Measurements from ENCODE around the gene SAXO2. TPM values are rescaled to one million over a fixed set of nuclear protein-coding genes. Genes with fewer than 3 reads are reported as not detected.
"Not testable (repeated sequence)": the region's sequence is repeated elsewhere in the genome, so short reads cannot be mapped to it uniquely, and the experiment has no call there.

Gene SAXO2
- polyA plus RNA-seq, 3 donors: not detected

GRCh38 chr15:82331576-82332304, 69.1 kb downstream of the SAXO2 start:
- DNase-seq; H3K79me2 ChIP-seq (ENCODE audit: insufficient read depth, low read length); H3K4me2 ChIP-seq (replicated peaks; ENCODE audit: extremely low read depth, low read length, poor library complexity, severe bottlenecking); H3K4me3 Mint-ChIP-seq; H3K4me1 ChIP-seq (ENCODE audit: control insufficient read depth in 1 of 2, insufficient read depth in 2 of 2, low read length in 2 of 2); H4K20me1 ChIP-seq (ENCODE audit: insufficient read depth, low read length); H3K36me3 ChIP-seq (replicated peaks in 1 of 2; ENCODE audit: control insufficient read depth in 1 of 2, insufficient read depth in 2 of 2, low read length in 2 of 2); H3K9me3 Mint-ChIP-seq; H3K27me3 Mint-ChIP-seq (ENCODE audit: low read depth in 3 of 3); H3K4me1 Mint-ChIP-seq; H3K27ac Mint-ChIP-seq; H3K4me3 ChIP-seq (replicated peaks in 1 of 3; ENCODE audit: low read depth in 2 of 3, low read length in 3 of 3); H3K9me3 ChIP-seq (replicated peaks in 1 of 2; ENCODE audit: control insufficient read depth in 1 of 2, insufficient read depth in 1 of 2, low read length in 2 of 2); H3K9ac ChIP-seq (ENCODE audit: insufficient read depth, low read length, poor library complexity, severe bottlenecking); H3K36me3 Mint-ChIP-seq; intact Hi-C loops (cut with micrococcal nuclease); H2AFZ ChIP-seq (ENCODE audit: insufficient read depth, low read depth, low read length, poor library complexity, severe bottlenecking); H3K27me3 ChIP-seq (ENCODE audit: control insufficient read depth in 2 of 2, insufficient read depth in 2 of 2, low read length in 2 of 2); H3K27ac ChIP-seq (ENCODE audit: low read depth in 1 of 2, low read length in 2 of 2): not testable (repeated sequence)
- WGBS (ENCODE audit: insufficient coverage): 20% methylated on average over 1 of the region's 3 CpGs

DNA sequence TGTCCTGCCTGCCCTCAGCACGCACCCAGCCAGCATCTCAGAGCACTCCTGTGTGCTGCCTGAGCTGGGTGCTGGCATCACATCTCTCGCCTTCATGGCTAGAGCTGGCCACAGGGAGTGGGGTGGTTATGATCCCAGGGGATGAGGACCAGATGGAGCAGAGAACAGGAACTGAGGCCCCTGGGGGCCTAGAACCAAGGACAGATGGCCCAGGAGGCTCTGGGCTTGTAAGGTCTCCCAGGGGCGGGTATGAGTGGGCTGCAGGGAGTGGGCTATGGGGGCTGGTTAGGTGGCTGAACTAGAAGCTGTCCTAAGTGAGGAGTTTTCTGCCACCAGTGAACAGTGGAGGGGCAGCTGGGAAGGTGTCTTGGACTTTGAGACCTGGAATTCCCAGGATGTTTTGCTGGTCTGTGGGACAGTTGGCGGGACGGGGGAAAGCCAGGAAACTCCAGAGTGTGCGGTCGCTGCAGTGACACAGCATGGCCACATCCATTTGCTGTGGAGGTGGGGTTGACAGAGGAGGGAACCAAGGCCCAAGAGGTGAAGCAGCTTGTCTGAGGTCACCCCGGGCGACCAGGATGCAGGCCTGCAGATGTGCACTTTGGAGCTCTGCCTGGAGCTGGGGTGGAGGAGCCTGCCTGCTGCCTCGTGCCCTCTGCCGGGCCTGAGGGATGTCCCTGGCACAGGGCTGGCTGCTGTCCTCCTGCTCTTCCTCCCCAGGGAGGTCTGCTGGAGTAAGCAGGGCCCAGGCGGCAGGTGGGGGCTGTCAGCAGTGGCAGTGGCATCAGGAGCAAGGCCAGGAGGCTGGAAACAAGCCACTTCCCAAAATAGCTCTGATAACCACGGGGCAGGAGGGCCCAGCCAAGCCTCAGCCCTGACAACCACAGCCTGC, 70.3 kb downstream of the SAXO2 start:
- H3K36me3 Mint-ChIP-seq; intact Hi-C loops (cut with micrococcal nuclease); H3K27ac ChIP-seq (ENCODE audit: low read depth in 1 of 2, low read length in 2 of 2); H3K27me3 ChIP-seq (ENCODE audit: control insufficient read depth in 2 of 2, insufficient read depth in 2 of 2, low read length in 2 of 2); H3K4me2 ChIP-seq (replicated peaks; ENCODE audit: extremely low read depth, low read length, poor library complexity, severe bottlenecking); H3K4me1 Mint-ChIP-seq; H3K9me3 ChIP-seq (replicated peaks in 1 of 2; ENCODE audit: control insufficient read depth in 1 of 2, insufficient read depth in 1 of 2, low read length in 2 of 2); H3K4me1 ChIP-seq (ENCODE audit: control insufficient read depth in 1 of 2, insufficient read depth in 2 of 2, low read length in 2 of 2); H3K4me3 Mint-ChIP-seq; H3K79me2 ChIP-seq (ENCODE audit: insufficient read depth, low read length); H4K20me1 ChIP-seq (ENCODE audit: insufficient read depth, low read length); H2AFZ ChIP-seq (ENCODE audit: insufficient read depth, low read depth, low read length, poor library complexity, severe bottlenecking); H3K4me3 ChIP-seq (replicated peaks in 1 of 3; ENCODE audit: low read depth in 2 of 3, low read length in 3 of 3); DNase-seq; H3K36me3 ChIP-seq (replicated peaks in 1 of 2; ENCODE audit: control insufficient read depth in 1 of 2, insufficient read depth in 2 of 2, low read length in 2 of 2); H3K27ac Mint-ChIP-seq; H3K9me3 Mint-ChIP-seq; H3K9ac ChIP-seq (ENCODE audit: insufficient read depth, low read length, poor library complexity, severe bottlenecking); H3K27me3 Mint-ChIP-seq (ENCODE audit: low read depth in 3 of 3): not testable (repeated sequence)
- WGBS (ENCODE audit: insufficient coverage): 100% methylated on average over 1 of the region's 13 CpGs

DNA sequence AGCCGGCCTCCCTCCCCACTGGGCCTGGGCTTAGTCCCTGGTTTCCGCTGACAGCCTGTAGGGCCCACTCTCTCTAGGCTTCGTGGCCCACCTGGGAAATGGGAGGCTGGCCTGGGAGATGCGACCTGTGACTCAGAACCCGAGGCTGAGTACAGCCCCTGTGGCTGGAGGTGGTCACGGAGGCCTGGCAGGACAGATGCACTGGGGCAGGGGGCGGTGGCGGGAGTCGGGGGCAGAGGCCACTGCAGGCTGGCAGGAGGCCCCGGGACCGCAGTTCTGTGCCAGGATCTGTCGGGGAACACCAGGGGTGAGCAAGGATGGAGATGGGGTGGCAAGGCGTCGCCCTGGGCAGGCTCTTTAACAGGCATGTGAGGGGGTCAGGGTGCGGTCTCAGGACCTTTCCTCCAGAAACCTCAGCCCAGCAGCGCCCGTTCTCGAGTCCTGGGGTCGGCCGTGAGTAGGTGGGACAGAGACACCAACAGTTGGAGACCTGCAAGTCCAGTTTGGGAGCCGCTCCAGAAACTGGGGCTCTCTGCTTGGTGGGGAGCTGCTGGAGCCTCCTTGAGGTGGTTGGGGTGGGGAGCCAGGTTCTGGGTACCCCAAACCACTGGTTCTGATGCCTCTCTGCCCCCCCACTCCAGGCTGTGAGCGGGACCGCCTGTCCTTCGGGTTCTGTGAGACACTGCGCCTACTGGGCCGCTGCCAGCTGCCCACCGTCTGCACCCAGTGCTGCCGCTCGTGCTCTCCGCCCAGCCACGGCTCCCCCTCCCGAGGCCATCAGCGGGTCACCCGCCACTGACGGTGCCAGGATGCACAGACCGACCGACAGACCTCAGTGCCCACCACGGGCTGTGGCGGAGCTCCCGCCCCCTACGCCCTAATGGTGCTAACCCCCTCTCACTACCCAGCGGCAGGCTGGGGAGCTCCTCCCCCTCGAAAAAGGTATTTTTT, 71.3 kb downstream of the SAXO2 start:
- H3K4me1 ChIP-seq (ENCODE audit: control insufficient read depth in 1 of 2, insufficient read depth in 2 of 2, low read length in 2 of 2); H3K27ac ChIP-seq (ENCODE audit: low read depth in 1 of 2, low read length in 2 of 2); H3K79me2 ChIP-seq (ENCODE audit: insufficient read depth, low read length); H3K27me3 ChIP-seq (ENCODE audit: control insufficient read depth in 2 of 2, insufficient read depth in 2 of 2, low read length in 2 of 2); H2AFZ ChIP-seq (ENCODE audit: insufficient read depth, low read depth, low read length, poor library complexity, severe bottlenecking); H3K4me3 Mint-ChIP-seq; H3K4me3 ChIP-seq (replicated peaks in 1 of 3; ENCODE audit: low read depth in 2 of 3, low read length in 3 of 3); H3K9me3 Mint-ChIP-seq; DNase-seq; H3K9me3 ChIP-seq (replicated peaks in 1 of 2; ENCODE audit: control insufficient read depth in 1 of 2, insufficient read depth in 1 of 2, low read length in 2 of 2); H3K4me1 Mint-ChIP-seq; H3K27me3 Mint-ChIP-seq (ENCODE audit: low read depth in 3 of 3); intact Hi-C loops (cut with micrococcal nuclease); H3K27ac Mint-ChIP-seq; H4K20me1 ChIP-seq (ENCODE audit: insufficient read depth, low read length); H3K36me3 Mint-ChIP-seq; H3K9ac ChIP-seq (ENCODE audit: insufficient read depth, low read length, poor library complexity, severe bottlenecking); H3K36me3 ChIP-seq (replicated peaks in 1 of 2; ENCODE audit: control insufficient read depth in 1 of 2, insufficient read depth in 2 of 2, low read length in 2 of 2); H3K4me2 ChIP-seq (replicated peaks; ENCODE audit: extremely low read depth, low read length, poor library complexity, severe bottlenecking): not testable (repeated sequence)
- WGBS (ENCODE audit: insufficient coverage): 44% methylated on average over 3 of the region's 43 CpGs
